GF-D8 (cell line): ENCODE measurements around the gene DNAI2.
"Not testable (repeated sequence)": the region's sequence is repeated elsewhere in the genome, so short reads cannot be mapped to it uniquely, and the experiment has no call there.

ENCODE experiments used
- DNase-seq: peaks from one replicate; lab custom pipeline; 2025; lab: John Stamatoyannopoulos, UW

The DNAI2 gene

GRCh38 chr17:74244548-74244947 lies 29.5 kb upstream of the DNAI2 start:
- no peak for DNase-seq

GRCh38 chr17:74245145-74245831 lies 28.7 kb upstream of the DNAI2 start:
- DNase-seq, result no peak

- DNase-seq, result no peak
Observed at GRCh38 chr17:74245871-74246270, 28.2 kb upstream of the DNAI2 start.

DNA sequence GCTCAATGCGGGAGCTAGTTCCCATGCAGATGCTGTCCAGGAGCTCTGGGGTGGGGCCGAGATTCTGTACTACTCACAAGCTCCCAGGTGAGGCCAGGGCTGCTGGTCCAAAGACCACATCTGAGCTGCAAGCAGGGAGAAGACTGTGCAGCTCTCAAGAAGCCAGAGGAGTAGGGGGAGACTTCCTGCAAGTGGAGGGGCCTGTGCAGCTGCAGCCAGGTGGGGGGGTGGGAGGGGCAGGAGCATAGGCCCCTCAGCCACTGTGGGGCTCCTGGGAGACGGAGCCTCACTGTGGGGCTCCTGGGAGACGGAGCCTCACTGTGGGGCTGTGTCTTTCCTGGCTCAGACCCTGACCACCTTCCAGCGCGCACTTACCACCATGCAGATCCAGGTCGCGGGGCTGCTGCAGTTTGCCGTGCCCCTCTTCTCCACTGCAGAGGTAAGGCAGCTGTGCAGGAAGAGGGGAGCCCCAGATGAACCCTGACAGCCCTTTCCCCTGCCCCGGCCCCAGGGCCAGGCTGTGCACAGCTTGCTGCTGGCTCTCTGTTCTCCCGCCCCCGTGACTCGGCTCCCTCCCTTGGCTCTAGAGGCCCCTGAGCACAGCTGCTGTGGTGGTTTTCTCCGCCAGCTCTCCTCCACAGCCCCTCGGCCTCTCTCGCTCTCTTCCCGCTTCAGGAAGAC lies 24.3 kb upstream of the DNAI2 start:
- no peak for DNase-seq

- no peak for DNase-seq
Observed at GRCh38 chr17:74250324-74250995, 23.6 kb upstream of the DNAI2 start.

GRCh38 chr17:74251051-74251450 lies 23.0 kb upstream of the DNAI2 start:
- no peak for DNase-seq

GRCh38 chr17:74251569-74251968 lies 22.5 kb upstream of the DNAI2 start:
- no peak for DNase-seq

DNA sequence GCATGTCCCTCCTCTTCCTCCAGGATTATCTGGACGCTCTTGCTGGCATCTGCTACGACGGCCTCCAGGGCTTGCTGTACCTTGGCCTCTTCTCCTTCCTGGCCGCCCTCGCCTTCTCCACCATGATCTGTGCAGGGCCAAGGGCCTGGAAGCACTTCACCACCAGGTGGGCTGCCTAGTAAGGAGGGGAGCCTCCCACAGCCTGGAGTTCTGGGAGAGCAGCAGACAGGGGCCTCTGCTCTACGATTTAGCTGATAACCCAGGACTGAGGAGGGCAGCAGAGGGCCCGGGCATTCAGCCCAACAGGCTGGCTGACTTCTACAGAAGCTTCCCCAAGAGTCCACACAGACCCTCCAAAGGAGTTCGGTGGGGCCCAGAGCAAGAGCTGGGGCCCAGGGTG lies 21.8 kb upstream of the DNAI2 start:
- no peak for DNase-seq

- no peak for DNase-seq
Observed at GRCh38 chr17:74253036-74253435, 21.0 kb upstream of the DNAI2 start.

DNA sequence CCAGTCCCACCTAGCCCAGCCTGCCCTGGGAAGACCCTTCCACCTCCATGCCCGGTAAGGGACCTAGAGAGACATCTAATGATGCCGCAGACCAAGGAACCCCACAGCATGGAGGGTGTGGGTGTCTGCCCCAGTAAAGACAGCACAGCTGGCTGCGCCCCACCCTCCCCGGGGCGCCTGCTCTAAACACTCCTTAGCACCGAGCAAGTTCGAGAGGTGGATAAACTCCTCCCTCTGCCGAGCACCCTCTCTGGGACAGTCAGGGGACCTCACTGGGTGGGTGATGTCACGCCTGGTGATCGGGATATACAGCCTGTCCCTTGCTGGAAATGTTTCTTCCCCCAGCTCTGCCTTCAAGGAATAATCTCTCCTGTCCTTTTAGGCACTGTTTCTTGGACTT lies 16.7 kb upstream of the DNAI2 start:
- no peak for DNase-seq

GRCh38 chr17:74259667-74260524 lies 14.1 kb upstream of the DNAI2 start:
- DNase-seq, result no peak

DNA sequence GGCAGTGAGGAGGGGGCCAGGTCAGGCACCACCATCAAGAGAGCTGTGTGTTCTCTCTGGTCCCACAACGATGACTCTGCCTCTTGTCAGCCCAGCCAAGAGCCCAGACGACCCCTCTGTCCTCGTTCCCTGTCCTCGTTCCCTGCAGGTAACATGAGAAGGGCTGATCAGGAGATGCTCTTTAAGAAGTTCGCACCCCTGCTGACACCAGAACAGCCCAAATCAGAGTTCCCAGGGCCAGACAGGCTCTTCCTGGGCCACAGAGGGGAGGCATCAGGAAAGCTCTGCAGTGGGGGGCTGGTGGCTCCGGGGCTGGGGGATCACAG lies 13.5 kb upstream of the DNAI2 start:
- no peak for DNase-seq

DNA sequence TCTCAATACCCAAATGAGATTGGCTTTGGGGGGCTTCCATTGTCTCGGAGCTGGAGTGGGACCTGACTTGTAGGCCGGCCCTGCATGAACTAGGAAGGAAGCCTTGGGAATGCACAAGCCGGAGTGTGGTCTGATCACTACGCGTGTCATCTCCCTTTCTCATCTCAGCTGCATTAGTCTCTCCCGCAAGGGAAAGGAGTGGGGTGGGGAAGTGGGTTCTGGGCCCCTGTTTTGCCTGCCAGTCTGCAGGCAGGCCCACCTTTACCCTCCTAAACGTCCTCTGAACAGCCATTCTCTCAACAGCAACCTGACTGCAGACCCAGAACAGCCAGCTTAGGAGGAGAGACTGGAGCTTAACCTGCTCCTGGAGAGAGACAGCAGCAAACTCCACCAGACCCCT lies 11.4 kb upstream of the DNAI2 start:
- DNase-seq, result no peak

DNA sequence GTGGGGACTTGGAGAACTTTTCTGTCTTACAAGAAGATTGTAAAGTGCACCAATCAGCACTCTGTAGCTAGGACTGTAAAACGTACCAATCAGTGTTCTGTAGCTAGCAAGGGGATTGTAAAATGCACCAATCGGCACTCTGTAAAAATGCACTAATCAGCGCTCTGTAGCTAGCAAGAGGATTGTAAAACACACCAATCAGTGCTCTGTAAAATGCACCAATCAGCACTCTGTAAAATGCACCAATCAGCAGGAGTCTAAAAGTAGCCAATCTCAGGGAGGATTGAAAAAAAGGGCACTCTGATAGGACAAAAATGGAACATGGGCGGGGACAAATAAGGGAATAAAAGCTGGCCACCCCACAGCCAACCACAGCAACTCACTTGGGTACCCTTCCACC lies 7.0 kb upstream of the DNAI2 start:
- DNase-seq, result not testable (repeated sequence)

DNA sequence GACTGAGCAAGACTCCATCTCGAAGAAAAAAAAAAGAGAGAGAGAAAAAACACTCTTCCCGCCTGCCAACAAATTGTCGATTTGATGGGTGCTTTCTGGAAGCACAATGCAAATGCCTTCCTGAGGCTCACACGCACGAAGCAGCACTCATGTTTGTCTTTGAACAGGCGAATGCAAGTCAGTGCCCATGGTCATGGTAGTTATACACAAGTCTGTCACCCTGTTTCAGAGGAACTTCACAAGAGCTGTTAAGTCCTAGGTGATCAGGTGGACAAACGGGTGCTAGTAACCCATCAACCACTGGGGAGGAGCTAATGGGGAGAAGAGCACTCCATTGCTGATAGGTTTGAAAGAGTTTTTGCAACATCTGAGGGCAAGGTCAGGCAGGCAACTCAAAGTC lies 6.5 kb upstream of the DNAI2 start:
- no peak for DNase-seq

DNA sequence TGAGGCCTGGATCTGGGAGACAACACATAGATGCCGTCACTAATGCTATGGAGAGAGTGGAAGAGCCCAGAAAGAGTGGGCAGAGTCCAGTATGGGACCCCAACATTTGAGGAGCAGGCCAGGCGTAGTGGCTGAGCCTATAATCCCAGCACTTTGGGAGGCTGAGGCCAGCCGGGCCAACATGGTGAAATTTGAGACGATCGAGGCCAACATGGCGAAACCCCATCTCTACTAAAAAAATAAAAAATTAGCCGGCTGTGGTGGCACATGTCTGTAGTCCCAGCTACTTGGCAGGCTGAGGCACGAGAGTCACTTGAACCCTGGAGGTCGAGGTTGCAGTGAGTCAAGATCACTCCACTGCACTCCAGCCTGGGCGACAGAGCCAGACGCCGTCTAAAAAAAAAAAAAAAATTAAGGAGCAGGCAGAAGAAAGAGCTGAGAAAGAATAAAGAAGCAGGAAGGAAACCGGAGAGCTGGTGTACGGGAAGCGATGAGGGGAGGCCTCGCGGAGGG lies 6.0 kb upstream of the DNAI2 start:
- no peak for DNase-seq

DNA sequence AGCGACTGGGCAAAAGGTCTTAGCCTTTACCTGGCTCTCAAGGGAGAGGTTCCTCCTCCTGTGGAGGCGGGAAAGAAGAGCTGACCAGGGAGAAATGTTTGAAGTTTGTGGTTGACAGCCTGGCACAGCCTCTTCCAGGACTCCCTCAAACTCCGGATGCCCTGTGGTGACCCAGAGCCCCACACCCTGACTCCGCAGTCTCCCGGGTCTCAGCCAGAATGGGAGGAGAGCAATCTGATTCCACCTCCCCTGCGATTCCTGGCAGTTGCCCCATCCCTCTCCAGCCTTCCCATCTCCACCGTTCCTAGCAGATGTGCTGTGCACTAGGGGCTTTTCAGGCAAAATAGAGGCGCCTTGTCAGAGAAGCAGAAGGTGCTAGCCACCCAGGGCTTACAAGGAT lies 5.5 kb upstream of the DNAI2 start:
- no peak for DNase-seq

DNA sequence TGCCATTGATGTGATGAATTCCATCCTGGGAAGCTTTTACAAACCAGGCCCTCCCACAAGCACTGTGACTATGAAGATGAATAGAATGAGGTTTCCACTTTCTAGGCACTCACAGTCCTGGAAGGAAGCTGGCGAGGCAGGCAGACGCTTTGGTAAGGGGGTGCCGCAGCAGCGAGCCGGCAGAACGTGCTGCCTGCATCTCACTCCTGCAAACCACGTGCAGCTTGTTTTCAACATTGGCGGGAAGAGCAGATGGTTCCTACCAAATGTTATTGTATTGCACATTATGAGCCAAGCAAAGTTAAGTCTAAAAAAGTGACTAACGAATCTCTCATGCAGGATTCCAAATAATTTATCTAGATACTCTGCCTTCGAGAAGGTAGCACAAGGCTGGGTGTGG lies 3.7 kb upstream of the DNAI2 start:
- no peak for DNase-seq

- no peak for DNase-seq
Observed at GRCh38 chr17:74271281-74271680, 2.8 kb upstream of the DNAI2 start.

- DNase-seq, result no peak
Observed at GRCh38 chr17:74271901-74272561, 2.0 kb upstream of the DNAI2 start.

- DNase-seq, result no peak
Observed at GRCh38 chr17:74272731-74273201, 1.3 kb upstream of the DNAI2 start.
